HG03039 (cell line): Measurements from ENCODE around the gene TXNL4B.
A peak's percentile ranks its signal among the peaks of the same experiment; 100 is the strongest.

Experiments used
- ATAC-seq: cut with Tn5 transposase; IDR thresholded peaks from one replicate; pipeline ENCODE4 v1.9.1; 2021; ENCODE audit warnings: mild to moderate bottlenecking, moderate library complexity; ENCODE audit not compliant: unreplicated experiment

Gene TXNL4B

DNA sequence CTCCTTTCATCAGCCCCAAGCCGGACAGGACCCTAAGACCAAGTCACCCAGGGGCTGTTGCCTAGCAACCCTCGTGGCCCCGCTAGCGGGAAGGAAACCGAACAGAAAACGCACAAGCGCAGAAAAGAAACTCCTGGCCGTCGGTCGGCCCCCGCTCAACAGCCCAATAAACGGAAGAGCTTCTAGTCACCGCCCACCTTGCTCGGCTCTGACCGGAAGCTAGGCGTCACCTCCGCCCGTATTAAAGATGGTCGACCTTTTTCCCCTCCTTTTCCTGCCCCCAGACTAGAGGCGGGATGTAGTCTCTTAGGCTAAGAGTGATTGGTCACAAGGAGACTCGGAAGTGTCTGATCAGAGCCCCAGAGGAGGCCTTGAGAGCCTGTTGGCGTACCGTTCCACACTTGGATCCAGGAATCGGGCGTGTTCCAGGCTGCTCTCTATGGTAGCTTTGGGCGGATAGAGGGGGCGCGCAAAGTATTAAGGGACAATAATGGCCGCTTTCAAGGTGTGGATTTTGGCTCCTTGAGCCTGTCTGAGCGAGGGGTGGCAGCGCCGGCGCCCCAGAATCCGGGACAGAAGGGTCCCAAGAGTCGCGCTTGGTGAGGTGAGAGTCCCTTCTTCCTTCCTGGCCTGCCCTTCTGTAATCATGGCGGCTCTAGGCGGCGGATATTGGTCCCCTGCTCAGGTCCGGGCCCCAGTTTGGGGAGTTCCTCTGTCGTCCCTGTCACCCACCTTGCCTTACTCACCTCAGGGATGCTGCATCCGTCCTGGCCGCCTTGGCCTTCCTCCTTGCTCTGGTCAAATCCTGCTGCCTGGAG, at the start of gene TXNL4B, which contains the start of gene DHX38:
Gene TXNL4B, minus strand, starts transcription at position 173 of the 818 bp plus-strand sequence. CDS start 2,871 bp downstream, outside the sequence.
Gene DHX38, plus strand, starts transcription at position 400 of the 818 bp plus-strand sequence. CDS start 2,311 bp downstream, outside the sequence.
- ATAC-seq = peak; percentile 96

DNA sequence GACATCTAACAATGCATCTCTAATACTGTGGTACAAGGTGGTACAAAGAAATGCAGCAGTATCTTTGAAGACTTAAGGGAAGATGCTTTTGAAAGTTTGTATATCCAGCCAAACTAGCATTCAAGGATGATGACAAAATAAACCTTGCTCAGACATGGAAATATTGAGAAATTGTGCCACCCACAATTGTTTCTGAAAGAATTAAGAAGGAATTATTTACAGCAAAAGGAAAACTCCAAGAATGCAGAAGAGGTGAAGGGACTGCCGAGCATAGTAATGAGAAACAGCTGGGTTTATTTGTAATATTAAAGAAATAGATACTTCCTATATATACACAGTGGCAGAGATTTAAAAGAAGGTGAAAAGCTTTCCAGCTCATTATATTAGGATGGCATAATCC, 49.1 kb upstream of the TXNL4B start:
- ATAC-seq = no peak

DNA sequence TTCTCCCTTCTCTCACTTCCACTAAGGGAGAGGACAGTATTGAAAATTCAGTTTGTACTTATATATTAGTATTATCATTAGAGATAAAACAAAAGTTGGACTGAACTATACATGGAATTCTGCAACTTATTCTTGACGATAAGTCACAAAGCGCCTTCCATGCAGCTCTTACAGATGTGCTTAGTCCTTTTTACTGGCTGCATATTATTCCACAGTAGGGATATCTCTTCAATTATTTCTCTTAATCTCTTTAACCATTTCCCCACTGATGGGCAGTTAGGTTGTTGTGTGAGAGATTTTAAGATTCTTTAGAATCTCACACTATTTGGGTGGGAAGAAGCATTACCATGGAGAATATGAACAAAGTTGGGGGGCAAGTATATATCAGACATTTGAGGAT, 46.5 kb upstream of the TXNL4B start:
- no peak for ATAC-seq

DNA sequence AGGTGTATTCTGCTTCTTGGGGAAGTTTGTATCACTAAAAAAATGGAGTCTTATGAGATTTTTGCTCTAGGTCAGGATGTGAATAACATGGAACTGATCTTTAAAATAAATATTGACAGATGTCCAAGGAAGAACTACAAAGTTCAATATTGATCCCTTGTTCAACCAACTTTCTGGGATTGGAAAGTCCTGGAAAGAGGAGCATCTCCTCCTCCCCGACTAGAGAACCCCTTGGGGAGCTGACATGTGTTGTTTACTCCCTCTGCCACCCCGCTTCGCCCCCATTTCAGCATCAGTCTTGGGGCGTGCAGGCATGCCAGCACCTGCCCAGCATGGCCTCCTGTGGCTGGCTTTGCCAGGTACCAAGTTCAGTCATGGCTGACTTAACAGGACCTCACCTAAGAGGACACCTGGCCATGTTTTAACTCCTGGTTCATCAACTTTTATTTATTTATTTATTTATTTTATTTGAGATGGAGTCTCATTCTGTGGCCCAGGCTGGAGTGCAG, 44.7 kb upstream of the TXNL4B start:
- ATAC-seq = no peak

DNA sequence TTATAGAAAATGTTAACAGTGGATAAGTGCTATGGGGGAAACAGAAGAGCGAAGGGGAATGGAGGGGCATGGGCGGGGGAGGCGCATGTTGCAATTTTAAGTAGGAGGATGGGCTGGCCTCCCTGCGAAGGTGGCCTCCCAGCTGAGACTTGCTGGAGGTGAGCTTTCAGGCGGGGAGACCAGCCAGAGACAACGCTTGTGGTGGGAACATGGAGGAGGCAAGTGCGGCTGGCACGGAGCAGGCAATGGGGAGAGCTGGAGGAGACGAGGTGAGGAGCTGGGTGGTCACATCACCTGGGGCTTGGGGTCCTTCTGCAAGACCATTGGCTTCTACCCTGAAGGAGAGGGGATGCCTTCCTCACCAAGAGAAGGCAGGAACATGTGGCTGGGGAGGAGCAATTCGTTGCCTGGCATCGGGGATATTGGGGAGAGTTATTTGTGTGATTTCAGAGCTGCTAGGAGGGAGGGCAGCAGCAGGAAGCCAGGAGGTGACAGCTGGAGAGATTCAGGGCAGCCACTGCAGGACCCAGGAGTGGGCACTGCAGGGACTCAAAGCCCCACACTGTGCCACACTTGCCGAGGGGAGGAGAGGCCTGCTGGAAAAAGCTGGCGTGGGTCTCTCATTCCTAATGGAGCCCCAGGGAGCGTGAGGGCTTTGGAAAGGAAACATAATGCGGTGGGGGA, 44.1 kb upstream of the TXNL4B start:
- no peak for ATAC-seq

DNA sequence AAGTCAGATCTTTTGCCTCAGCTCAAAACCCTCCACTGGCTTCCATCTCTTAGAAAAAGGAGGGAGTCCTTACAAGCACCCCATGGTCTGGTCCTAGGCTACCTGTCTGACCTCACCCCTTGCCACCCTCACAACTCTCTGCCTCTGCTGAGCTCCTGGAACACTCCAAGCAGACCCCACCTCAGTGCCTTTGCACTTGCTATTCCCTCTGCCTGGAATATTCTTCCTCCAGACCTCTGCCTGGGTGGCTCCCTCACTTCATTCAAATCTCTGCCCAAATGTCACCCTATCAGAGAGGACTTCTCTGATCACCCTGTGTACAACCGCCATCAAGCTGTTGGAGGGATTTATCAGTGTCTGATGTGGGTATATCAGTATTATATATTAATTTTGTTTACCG, 41.1 kb upstream of the TXNL4B start:
- no peak for ATAC-seq

DNA sequence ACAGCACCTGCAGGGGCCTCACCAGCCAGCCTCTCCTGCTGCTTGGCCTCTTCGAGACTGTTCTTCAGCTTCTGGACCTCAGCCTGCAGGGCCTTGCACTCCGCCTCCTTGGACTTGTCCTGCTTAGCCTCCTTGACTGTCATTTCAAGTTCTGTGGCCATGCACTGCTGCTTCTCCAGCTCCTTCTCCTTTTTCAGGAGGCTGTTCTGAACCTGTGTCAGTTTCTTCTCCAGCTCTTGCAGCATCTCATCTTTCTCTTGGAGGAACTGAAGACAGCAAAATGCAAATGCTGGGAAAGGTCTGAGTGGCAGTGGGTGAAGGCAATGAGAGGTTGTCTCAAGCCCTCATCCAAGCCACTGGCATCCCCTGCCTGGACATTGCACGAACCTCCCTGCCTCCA, 39.3 kb upstream of the TXNL4B start:
- ATAC-seq = no peak

DNA sequence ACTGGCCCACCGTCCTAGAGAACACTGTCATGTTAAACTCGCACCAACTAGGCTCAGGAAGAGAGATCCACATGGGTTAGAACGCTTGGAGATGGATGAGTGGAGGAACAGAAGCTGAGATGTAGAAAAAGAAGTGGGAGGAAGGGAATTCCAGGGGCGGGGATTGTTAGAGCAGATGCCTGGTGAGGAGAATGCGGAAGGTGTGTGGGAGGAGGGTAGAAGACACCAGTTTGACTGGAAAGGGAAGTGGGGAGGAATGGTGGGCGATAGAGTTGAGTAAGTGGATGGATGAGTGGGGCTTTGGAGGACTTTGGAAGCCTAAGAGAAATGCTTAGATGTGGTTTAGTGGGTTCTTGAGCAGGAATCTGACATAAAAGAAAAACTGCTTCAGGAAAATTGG, 37.6 kb upstream of the TXNL4B start:
- no peak for ATAC-seq

DNA sequence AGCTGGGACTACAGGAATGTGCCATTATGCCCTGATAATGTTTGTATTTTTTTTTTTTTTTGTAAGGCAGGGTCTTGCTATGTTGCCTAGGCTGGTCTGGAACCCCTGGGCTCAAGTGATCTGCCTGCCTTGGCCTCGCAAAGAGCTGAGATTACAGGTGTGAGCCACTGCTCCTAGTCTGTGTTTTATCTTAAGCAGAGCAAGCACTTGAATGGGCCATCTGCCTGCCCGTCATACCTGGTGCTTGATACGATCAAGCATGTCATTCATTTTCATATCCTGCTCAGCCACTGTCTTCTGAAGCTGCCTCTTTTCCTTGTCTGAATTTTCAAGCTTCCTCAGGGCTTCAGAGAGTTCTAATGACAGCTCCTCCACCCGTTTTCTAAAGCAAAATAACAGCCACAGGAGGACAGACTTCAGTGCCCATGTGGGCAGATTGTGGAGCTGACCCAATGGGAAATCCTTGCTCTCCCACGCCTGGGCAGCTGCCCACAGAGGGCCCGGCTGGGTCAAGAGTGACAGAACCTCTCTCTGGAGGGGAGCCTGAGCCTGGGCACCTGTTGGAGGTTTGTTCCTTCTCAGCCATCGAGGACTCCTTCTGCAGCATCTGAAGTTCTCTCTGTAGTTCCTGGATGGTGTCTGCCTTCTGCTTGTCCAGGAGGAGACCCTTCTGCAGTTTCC, 36.7 kb upstream of the TXNL4B start:
- ATAC-seq = no peak

DNA sequence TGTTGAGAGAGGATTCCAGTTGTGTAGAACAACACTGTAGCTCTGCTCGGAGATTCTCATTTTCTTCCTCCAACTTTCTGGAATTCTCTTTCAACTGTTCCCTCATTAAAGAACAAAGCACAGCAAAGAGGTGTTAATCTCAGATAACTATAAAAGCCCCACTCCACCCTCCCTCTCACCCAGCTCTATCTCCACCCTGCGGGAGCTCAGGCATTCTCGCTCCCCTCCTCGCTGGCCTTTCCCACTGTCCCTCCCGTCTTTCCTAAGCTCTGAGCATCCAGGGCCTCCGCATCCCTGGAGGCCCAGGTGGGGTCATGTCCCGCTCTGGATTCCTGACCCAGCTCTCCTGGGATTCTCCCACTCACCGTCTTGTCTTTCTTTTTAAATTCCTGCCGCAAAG, 35.3 kb upstream of the TXNL4B start:
- ATAC-seq = no peak

DNA sequence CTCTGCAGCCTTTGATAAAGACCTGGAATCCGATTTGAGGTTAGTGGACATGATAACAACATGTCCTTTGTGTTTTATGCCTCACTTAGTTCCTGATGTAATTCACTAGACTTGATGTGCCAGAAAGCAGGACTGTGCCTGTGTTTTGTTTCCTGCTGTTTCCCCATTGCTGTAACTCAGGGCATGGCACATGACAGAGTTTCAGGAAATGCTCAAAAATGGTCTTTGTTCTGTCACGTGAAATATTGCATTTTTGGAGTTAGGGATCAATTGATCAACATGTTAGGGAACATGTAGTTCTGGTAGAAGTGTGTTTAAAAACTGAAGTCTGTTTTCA, 33.0 kb upstream of the TXNL4B start:
- no peak for ATAC-seq

DNA sequence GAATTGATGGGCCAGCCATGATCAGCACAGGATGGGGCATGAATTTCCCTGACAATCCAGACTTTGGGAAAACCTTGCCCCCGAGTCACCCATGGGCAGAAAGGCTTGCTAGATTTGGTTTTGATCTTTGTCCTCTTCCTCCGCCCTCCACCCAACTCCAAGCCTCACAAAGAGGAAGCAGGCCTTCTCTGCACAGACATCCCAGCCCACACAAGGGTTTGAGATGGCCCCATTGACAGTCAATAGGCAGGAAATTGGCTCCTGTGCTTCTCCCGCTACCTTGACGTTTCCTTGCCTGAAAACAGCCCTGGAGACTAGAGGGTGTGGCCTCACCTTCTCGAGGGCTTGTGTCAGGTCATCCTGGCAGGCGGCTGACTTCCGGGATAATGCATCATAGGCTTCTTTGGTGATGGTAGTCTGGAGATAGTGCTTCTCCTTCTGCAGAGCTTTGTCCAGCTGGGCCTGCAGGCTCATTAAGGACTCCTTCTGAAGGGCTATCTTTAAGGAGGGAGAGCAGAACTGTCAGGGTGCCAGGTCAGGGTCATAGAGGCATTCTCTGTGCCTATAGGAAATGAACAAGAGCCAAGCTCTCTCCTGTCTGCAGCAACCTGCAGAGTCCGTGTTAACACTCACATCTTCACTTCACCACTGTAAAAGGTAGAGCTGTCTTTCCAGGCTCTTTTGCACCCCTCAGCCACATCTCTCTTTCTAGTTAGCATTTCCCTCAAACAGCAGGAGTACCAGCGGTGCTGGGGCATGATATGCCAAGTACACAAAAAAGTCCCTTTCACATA, 32.4 kb upstream of the TXNL4B start:
- ATAC-seq = no peak

DNA sequence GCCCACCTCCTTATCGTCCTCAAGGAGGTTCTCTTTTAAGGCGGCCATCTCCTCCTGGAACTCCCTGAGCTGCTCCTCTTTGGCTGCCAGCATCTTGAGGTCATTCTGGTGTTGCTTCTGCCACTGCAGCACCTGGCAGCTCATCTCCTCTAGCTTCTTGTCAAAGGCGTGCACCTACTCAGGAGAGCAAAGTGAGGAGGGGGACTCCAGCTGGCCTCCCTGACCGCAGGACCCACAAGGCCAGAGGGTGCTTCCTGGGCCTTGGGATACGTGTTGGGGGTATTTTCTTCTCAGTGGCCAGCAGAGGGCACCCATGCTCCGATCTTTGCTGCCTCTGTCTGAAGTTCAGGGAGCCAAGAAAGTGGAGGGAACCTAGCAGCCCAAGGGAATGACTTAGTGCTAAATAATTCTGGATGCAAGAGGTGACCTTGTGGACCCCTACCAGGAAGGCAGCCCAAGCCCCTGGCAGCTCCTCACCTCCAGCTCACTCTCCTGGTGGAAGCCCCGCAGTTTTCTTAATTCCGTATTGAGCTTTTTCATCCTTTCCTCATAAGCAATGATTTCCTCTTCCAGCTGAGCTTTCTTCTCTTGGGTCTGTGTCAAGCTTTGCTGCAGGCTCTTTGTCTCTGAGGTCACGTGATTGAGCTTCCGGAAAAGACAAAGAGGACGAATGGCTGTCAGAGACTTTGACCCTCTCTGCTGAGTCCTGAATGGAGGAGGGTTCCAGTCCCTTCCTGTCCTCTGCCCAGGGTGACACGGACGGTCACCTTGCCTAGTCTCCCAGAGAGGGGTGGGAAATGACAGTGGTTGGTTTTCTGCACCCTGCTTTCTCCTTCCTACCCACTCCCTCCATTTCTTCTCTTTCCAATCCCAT, 31.6 kb upstream of the TXNL4B start:
- ATAC-seq = no peak

DNA sequence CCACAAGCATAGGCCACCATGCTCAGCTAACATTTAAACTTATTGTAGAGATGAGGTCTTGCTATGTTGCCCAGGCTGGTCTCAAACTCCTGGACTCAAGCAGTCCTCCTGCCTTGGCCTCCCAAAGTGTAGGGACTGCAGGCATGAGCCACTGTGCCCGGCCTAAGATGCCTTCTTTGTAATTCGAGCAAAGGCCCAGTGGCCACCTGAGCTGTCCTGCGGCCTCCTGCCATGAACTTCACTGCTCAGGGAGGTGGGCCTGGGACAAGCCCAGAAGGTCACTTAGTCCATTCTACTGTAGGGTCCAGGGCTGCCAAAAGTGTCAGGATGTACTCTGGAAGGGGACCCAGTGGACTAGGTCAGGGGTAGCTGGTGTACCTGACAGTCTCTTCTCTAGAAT, 30.7 kb upstream of the TXNL4B start:
- no peak for ATAC-seq

DNA sequence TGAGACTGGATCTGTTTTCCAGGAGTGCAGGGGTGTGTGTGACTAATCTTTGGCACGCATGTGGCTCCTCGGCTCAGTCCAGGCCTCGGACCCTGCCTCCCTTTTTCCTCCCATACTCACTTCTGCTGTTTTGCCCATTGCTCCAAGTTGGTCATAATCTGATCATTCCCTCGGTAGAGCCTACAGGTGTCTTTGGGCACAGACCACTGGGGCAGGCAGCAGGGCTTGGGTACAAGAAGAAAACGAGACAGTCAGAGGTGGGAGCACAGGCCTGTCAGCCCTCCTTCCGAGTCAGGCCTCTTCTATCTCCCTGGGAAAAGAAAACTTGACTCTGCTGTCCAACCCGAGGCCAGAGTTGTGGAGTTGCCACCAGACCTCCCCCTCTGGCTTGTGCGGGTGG, 30.0 kb upstream of the TXNL4B start:
- ATAC-seq = no peak

DNA sequence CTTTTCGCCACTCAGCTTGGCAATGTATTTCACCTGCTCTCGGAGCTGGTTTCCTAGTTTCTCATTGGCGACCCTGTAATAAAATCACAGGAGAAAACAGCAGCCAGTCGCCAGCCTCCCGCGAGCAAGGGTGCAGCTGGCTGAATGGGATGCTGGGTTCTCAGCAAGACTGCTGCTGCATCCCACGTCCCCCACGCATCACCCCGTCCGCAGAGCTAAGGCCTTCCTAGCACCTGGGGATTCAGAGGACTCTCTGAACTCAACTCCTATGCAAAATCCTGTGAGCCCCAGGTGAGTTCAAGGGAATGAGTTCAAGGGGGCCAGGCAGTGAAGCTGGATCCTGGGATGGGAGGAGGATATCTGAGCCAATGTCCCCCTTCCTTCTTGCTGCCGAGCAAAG, 29.5 kb upstream of the TXNL4B start:
- no peak for ATAC-seq

DNA sequence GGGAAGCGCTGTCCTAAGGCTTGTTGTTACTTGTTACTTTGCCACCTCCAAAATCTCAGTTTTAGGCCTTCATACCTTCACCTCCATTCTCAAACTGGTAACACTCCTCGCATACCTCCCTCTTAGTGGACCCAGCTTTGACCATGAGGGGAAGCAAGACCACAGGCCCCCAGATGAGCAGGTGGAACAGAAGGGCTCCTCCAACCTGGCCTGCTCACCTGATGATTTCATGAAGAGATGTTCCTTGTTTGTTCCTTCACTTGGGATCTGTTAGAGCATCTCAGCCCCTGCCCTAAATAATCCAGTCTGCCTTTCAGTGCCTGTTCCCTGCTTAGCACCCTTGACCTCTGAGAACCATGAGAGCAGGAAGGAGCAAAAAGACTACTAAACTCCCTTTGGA, 28.9 kb upstream of the TXNL4B start:
- no peak for ATAC-seq

DNA sequence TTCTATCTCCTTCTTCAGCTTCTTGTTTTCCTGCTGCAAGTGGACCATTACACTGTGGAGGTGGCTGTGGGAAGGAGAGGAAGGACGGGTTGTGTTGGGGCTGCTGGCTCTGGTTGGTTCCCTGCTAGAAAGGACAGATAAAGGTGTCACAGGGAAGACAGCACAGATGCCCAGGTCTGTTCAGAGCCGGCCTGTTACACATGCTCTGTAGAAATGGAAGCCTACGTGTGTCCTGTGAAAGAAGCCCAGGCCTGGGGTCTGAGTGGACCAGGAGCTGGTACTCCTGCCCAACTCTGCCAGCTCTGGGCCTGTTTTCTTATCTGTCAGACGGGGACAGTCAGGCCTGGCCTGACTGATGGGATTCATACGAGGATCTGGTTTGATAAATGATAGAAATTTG, 26.6 kb upstream of the TXNL4B start:
- ATAC-seq = no peak

DNA sequence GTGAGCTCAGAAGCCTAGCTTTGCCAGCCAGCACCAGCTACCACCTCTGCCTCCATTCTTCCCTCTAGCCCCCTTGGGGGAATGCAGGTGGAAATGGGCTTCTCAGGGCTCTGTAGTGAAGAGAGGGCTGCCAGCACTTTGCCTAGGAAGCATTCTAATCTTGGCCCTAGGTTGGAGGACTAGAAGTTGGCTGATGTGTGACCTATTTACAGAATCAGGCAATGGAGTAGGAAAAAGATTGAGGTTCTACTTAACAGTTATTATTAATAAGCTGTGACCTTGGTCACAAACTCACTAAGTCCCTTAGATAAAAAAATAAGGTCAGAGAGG, 20.2 kb upstream of the TXNL4B start:
- ATAC-seq = no peak
